Smooth muscle cell (in vitro differentiated cells): ENCODE data around the gene NPAS3. TPM values are rescaled to one million over a fixed set of nuclear protein-coding genes. Genes with fewer than 3 reads are reported as not detected.

Source experiments
- DNase-seq: peaks from one replicate; lab custom pipeline; 2025; ENCODE audit not compliant: unreplicated experiment; lab: John Stamatoyannopoulos, UW
- H2AFZ ChIP-seq: fragments of 200-600 bp; sonication (generic); 2 replicates; pipeline ENCODE4 v1.6.0; 2016; ENCODE audit warnings: antibody characterized with exemption, low read depth, mild to moderate bottlenecking
- H3F3A ChIP-seq: fragments of 200-600 bp; sonication (generic); 2 replicates; pipeline ENCODE4 v1.6.0; 2017; ENCODE audit warnings: antibody characterized with exemption, low read depth
- H3K27ac ChIP-seq: fragments of 200-600 bp; sonication (generic); 2 replicates; pipeline ENCODE4 v1.5.1; 2016; ENCODE audit warnings: low read depth, mild to moderate bottlenecking
- H3K27me3 ChIP-seq: fragments of 200-600 bp; sonication (generic); 2 replicates; pipeline ENCODE4 v1.6.1; 2016; ENCODE audit warnings: low read depth, mild to moderate bottlenecking
- H3K36me3 ChIP-seq: fragments of 200-600 bp; sonication (generic); 2 replicates; pipeline ENCODE4 v1.5.1; 2016; ENCODE audit warnings: low read depth
- H3K4me1 ChIP-seq: fragments of 200-600 bp; sonication (generic); 2 replicates; pipeline ENCODE4 v1.5.1; 2016; ENCODE audit warnings: low read depth
- H3K4me2 ChIP-seq: fragments of 200-600 bp; sonication (generic); 2 replicates; pipeline ENCODE4 v1.6.0; 2016; ENCODE audit warnings: mild to moderate bottlenecking
- H3K4me3 ChIP-seq: fragments of 200-600 bp; sonication (generic); 2 replicates; pipeline ENCODE4 v1.5.1; 2016; ENCODE audit warnings: mild to moderate bottlenecking
- H3K79me2 ChIP-seq: fragments of 200-600 bp; sonication (generic); 2 replicates; pipeline ENCODE4 v1.6.0; 2016; ENCODE audit warnings: low read depth, mild to moderate bottlenecking
- H3K9ac ChIP-seq: fragments of 200-600 bp; sonication (generic); 2 replicates; pipeline ENCODE4 v1.6.0; 2016; ENCODE audit warnings: low read depth
- H3K9me3 ChIP-seq: fragments of 200-600 bp; sonication (generic); replicated peaks from 2 replicates; pipeline ENCODE4 v1.5.1; 2016; ENCODE audit warnings: low read depth
- H4K20me1 ChIP-seq: fragments of 200-600 bp; sonication (generic); 2 replicates; pipeline ENCODE4 v1.6.0; 2016; ENCODE audit warnings: low read depth
- CTCF ChIP-seq: fragments of 200-600 bp; sonication (generic); IDR thresholded peaks from 2 replicates; pipeline ENCODE4 v1.5.1; 2017; ENCODE audit warnings: borderline replicate concordance, mild to moderate bottlenecking, antibody characterized with exemption; ENCODE audit not compliant: insufficient read depth, poor library complexity, severe bottlenecking
- WGBS: methylation state at CpG from one replicate; pipeline ENCODE4 v1.1.7; 2016; ENCODE audit warnings: low lambda C conversion rate; 5-methylcytosine and 5-hydroxymethylcytosine counted together
- polyA plus RNA-seq: library from polyadenylated mRNA; unstranded; fragments of >200 nt; fragmentation: Nextera tagmentation; extraction: Ambion mirVana; gene quantifications from 2 replicates; pipeline ENCODE4 v1.2.1, GENCODE V29; 2016
- total RNA-seq: library from RNA; depleted of rRNA; stranded (reverse); fragments of >200 nt; gene quantifications from 2 replicates; pipeline ENCODE4 v1.2.3, GENCODE V29; 2014

The NPAS3 gene
- total and polyA plus RNA-seq, 2 experiments from 2014 or later: 0.79 to 2.0 TPM

DNA sequence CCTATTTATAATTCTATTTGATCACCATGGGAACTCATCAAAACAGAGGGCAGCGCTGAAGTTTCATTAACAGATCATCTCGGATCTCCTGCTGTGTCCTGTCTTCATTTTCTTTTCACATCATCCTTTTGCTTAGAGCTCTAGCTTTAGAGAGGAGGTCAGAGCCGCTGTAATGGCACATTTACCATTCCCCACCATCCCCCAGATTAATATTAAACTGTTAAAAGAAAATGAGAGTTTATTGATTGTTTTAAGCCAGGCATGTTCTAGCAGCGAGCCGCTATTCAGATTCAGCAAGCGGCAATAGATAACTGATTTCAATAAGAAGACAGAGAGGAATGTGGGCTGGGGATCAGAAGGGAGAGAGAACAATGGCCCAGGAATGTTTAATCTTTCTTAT lies 703.4 kb downstream of the NPAS3 start:
- WGBS: 35% methylated on average over 6 of the region's 6 CpGs
- DNase-seq: no peak
- no peaks in the 10 kb centered on the region for H3K36me3 ChIP-seq

DNA sequence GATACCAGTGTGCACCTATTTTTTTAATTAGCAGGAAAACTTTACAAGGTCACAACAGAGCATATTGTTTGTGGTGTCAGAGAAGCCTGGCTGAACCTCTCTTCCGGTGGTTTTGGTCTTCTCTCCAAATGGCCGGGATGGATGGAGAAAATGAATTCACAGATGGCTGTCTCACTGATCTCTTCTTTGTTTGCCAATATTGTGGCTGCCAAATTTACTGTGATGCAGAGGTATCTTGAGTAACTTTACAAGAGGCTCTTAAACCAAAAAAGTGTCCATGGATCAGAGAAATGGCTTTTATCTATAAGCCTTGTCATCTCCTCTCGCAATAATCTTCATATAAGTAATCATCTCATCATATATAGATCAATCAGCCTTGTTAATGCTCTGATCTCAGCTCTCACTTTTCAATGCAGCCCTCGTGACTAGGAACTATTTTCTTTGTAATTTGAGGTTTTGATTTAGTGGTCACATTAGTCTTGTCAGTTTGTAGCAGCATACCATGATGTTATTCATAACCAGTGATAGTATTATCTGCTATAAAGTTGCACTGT lies 704.1 kb downstream of the NPAS3 start:
- WGBS: 72% methylated on average over 4 of the region's 4 CpGs

More for the DNA sequence above, 703.4 kb downstream of the NPAS3 start:
- Histone ChIP-seq H4K20me1 (no peaks in the 10 kb centered on the region), H3K27me3 (peaks cover 6% of the 10 kb centered on the region), H3K4me2 (no peak overlapping the region), H3K4me1 (peaks cover 38% of the 10 kb centered on the region), H3K27ac (no peak overlapping the region), H3K79me2 (no peaks in the 10 kb centered on the region), H3K9me3 (no peaks in the 10 kb centered on the region), H3K9ac (no peak overlapping the region), H2AFZ (peak overlapping the region; percentile 52), H3F3A (peaks cover 1% of the 10 kb centered on the region), H3K4me3 (no peak overlapping the region)
- no peak for TF ChIP-seq CTCF

DNA sequence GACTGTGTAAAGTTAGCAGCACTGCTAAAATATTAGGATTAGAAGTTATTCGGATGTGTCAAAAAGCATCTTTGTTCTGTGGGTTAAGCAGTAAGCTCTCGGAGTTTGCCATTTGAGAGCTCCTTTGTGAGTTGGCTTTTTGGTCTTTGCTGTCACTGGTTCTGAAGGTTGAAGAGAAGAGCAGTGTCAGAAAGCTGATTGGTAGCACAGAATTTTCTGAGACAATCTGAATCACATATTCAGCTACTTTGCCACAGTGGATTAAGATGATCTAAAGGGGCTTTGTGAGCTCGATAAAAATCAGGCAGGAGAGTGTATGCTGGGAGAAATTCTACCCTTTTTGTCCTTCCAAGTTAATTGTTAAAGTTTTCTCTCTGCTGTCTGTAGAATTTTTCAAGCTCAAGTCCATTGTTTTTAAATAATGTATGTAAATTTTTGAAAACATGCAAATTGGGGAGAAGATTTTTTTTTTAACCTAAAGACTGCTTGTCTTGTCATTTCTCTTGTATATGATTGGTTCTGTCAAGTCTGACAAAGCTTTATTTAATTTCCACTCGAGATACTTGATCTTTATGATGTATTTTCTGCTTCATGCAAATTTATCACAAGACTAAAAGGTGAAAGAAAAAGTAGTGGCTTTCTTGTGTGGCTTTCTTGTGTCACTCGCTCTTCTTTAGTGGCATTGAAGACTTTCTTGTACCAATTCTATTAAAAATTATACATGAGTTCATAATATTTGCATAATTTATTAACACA lies 704.9 kb downstream of the NPAS3 start:
- Histone ChIP-seq H2AFZ (no peak overlapping the region), H3K4me3 (no peak overlapping the region), H3F3A (peaks cover 3% of the 10 kb centered on the region), H3K4me2 (no peak overlapping the region), H3K4me1 (peaks cover 41% of the 10 kb centered on the region), H3K9ac (no peak overlapping the region), H3K27me3 (peaks cover 6% of the 10 kb centered on the region), H4K20me1 (no peaks in the 10 kb centered on the region), H3K36me3 (no peaks in the 10 kb centered on the region), H3K79me2 (no peaks in the 10 kb centered on the region), H3K9me3 (no peaks in the 10 kb centered on the region), H3K27ac (no peak overlapping the region)
- DNase-seq: no peak
- no peak for TF ChIP-seq CTCF
- 81% methylated on average over 5 of the region's 5 CpGs for WGBS

More for the DNA sequence above, 704.1 kb downstream of the NPAS3 start:
- Histone ChIP-seq H3K9me3 (no peaks in the 10 kb centered on the region), H2AFZ (no peak overlapping the region), H3K79me2 (no peaks in the 10 kb centered on the region), H3K4me3 (no peak overlapping the region), H3K36me3 (no peaks in the 10 kb centered on the region), H3K4me1 (peaks cover 41% of the 10 kb centered on the region), H3K27ac (no peak overlapping the region), H3K27me3 (peaks cover 6% of the 10 kb centered on the region), H3K9ac (no peak overlapping the region), H3K4me2 (no peak overlapping the region), H4K20me1 (no peaks in the 10 kb centered on the region), H3F3A (peaks cover 3% of the 10 kb centered on the region)
- no peak for DNase-seq
- TF ChIP-seq CTCF: no peak
